HuH-7 (cell line): ENCODE measurements around the gene PROSER2.

Experiments used
- DNase-seq: peaks from one replicate; pipeline ENCODE4 v3.0.0; 2011; ENCODE audit warnings: low spot score

Gene PROSER2

GRCh38 chr10:11804336-11804735 is 18.8 kb upstream of the PROSER2 start:
- no peak for DNase-seq

- no peak for DNase-seq
These were observed 17.4 kb upstream of the PROSER2 start for GRCh38 chr10:11805792-11806191.

- DNase-seq, result no peak
These were observed 16.4 kb upstream of the PROSER2 start for GRCh38 chr10:11806706-11807105.

GRCh38 chr10:11808808-11809207 is 14.3 kb upstream of the PROSER2 start:
- DNase-seq, result no peak

GRCh38 chr10:11810313-11810766 is 12.8 kb upstream of the PROSER2 start:
- no peak for DNase-seq

GRCh38 chr10:11810973-11811372 is 12.2 kb upstream of the PROSER2 start:
- DNase-seq, result no peak

GRCh38 chr10:11813177-11813576 is 10.0 kb upstream of the PROSER2 start:
- no peak for DNase-seq

GRCh38 chr10:11813855-11814567 is 9.1 kb upstream of the PROSER2 start:
- no peak for DNase-seq

GRCh38 chr10:11819027-11819426 is 4.1 kb upstream of the PROSER2 start:
- no peak for DNase-seq

GRCh38 chr10:11822026-11822756 is 965 bp upstream of the PROSER2 start:
- no peak for DNase-seq

GRCh38 chr10:11822809-11823121 is 391 bp upstream of the PROSER2 start:
- DNase-seq, result no peak

- DNase-seq, result no peak
These were observed 812 bp downstream of the PROSER2 start for GRCh38 chr10:11823989-11824346.

- no peak for DNase-seq
These were observed 1.2 kb downstream of the PROSER2 start for GRCh38 chr10:11824376-11824775.

- no peak for DNase-seq
These were observed 1.7 kb downstream of the PROSER2 start for GRCh38 chr10:11824825-11825224.

- no peak for DNase-seq
These were observed 2.7 kb downstream of the PROSER2 start for GRCh38 chr10:11825796-11826414.

- no peak for DNase-seq
These were observed 3.9 kb downstream of the PROSER2 start for GRCh38 chr10:11827006-11827405.

- no peak for DNase-seq
These were observed 4.3 kb downstream of the PROSER2 start for GRCh38 chr10:11827414-11827813.

- no peak for DNase-seq
These were observed 5.6 kb downstream of the PROSER2 start for GRCh38 chr10:11828682-11829284.

- peak; percentile 53 for DNase-seq
These were observed 7.8 kb downstream of the PROSER2 start for GRCh38 chr10:11830836-11831519.

GRCh38 chr10:11831520-11831951 is 8.4 kb downstream of the PROSER2 start:
- DNase-seq, result peak; percentile 52

- DNase-seq, result no peak
These were observed 8.9 kb downstream of the PROSER2 start for GRCh38 chr10:11832042-11832441.

GRCh38 chr10:11835061-11835460 is 11.9 kb downstream of the PROSER2 start:
- no peak for DNase-seq
